HepG2 (cell line): ENCODE data around the gene RAET1E. TPM values are rescaled to one million over a fixed set of nuclear protein-coding genes. Genes with fewer than 3 reads are reported as not detected.
"Not testable (repeated sequence)": the region's sequence is repeated elsewhere in the genome, so short reads cannot be mapped to it uniquely, and the experiment has no call there.

Source experiments
- ATAC-seq: fragments of 200-7000 bp; cut with Tn5 transposase; 3 replicates; pipeline ENCODE4 v1.9.1; 2020; ENCODE audit warnings: mild to moderate bottlenecking, moderate library complexity
- BruUV-seq: library from RNA; stranded (reverse); fragments of 400-500 nt; replicated peaks from 2 replicates; lab custom pipeline; 2021; lab: Mats Ljungman, UMichigan
- CTCF ChIA-PET: fragments of 300-600 bp; formaldehyde crosslinking; extraction: SDS; loops from one replicate; lab custom pipeline; 2021; ENCODE audit warnings: low total read pairs, inconsistent platforms, low intra/inter-chr PET ratio; lab: Yijun Ruan, JAX
- POLR2A ChIA-PET: fragments of 350-600 bp; sonication (Branson Sonifier 250); formaldehyde crosslinking; loops from one replicate; lab custom pipeline; 2020; ENCODE audit warnings: antibody characterized with exemption, inconsistent platforms; lab: Yijun Ruan, JAX
- DNase-seq: peaks from one replicate; pipeline ENCODE4 v3.0.0-alpha.2; 2015; ENCODE audit warnings: low spot score
- FAIRE-seq: peaks from 3 replicates; lab custom pipeline; 2011; peaks lifted over from hg19 to GRCh38; lab: Jason Lieb, UNC
- H2AFZ ChIP-seq: one replicate; pipeline ENCODE4 v1.6.1; 2011; ENCODE audit warnings: low read length, inconsistent platforms
- H3K27ac ChIP-seq: fragments of 300-600 bp; 3 replicates; pipeline ENCODE4 v1.8.0; 2011; ENCODE audit warnings: mixed run types, mild to moderate bottlenecking, mixed read lengths, low read length, inconsistent platforms; ENCODE audit not compliant: insufficient read depth; ENCODE audit errors: extremely low read length
- H3K27me3 ChIP-seq, 2 experiments: fragments of 200-600 bp in 1 of 2; 2 replicates in 1 of 2; 3 replicates in 1 of 2; pipeline versions ENCODE4 v1.6.0 to v1.8.0; 2011; ENCODE audit warnings: low read length in 2 of 2, mild to moderate bottlenecking in 2 of 2, moderate library complexity in 2 of 2, inconsistent platforms in 1 of 2; ENCODE audit not compliant: insufficient read depth in 2 of 2, control insufficient read depth in 1 of 2
- H3K36me3 ChIP-seq, 2 experiments: fragments of 200-600 bp in 1 of 2; replicated peaks in 1 of 2; 2 replicates in 1 of 2; 3 replicates in 1 of 2; pipeline versions ENCODE4 v1.5.1 to v1.8.0; 2011; ENCODE audit warnings: low read length in 2 of 2, inconsistent platforms in 1 of 2; ENCODE audit not compliant: insufficient read depth in 2 of 2, control insufficient read depth in 1 of 2
- H3K4me1 ChIP-seq: 2 replicates; pipeline ENCODE4 v1.5.1; 2012; ENCODE audit warnings: low read length, inconsistent platforms; ENCODE audit not compliant: insufficient read depth
- H3K4me2 ChIP-seq: 2 replicates; pipeline ENCODE4 v1.6.0; 2011; ENCODE audit warnings: low read depth, low read length, inconsistent platforms
- H3K4me3 ChIP-seq, 3 experiments: fragments of 200-600 bp in 1 of 3; sonication (generic), shearing (Covaris generic) in 1 of 3; replicated peaks in 1 of 3; 2 replicates each; pipeline ENCODE4 v1.5.1; 2011 to 2016; ENCODE audit warnings: low read length in 3 of 3, inconsistent platforms in 2 of 3, low read depth in 2 of 3, mild to moderate bottlenecking in 2 of 3, control low read depth in 1 of 3, mixed read lengths in 1 of 3; ENCODE audit not compliant: insufficient read depth in 1 of 3
- H3K79me2 ChIP-seq: one replicate; pipeline ENCODE4 v1.6.1; 2011; ENCODE audit warnings: low read length, inconsistent platforms; ENCODE audit not compliant: insufficient read depth
- H3K9ac ChIP-seq: 2 replicates; pipeline ENCODE4 v1.6.0; 2011; ENCODE audit warnings: mild to moderate bottlenecking, low read depth, low read length, inconsistent platforms; ENCODE audit not compliant: insufficient read depth
- H3K9me3 ChIP-seq: 2 replicates; pipeline ENCODE4 v1.5.1; 2012; ENCODE audit warnings: mild to moderate bottlenecking, low read length
- H4K20me1 ChIP-seq: 2 replicates; pipeline ENCODE4 v1.6.0; 2011; ENCODE audit warnings: inconsistent platforms, mild to moderate bottlenecking, low read length, moderate library complexity; ENCODE audit not compliant: insufficient read depth
- CHD2 ChIP-seq: IDR thresholded peaks from 2 replicates; pipeline ENCODE4 v1.6.1; 2011; ENCODE audit warnings: low read depth, low read length, improper control_type of control experiment
- EZH2 ChIP-seq: conservative IDR thresholded peaks from 2 replicates; pipeline ENCODE4 v1.6.1; 2012; ENCODE audit warnings: mild to moderate bottlenecking, low read depth, low read length, moderate library complexity
- PTBP1 ChIP-seq: fragments of 200-400 bp; formaldehyde crosslinking; IDR thresholded peaks from 2 replicates; pipeline ENCODE4 v1.6.1; 2018; ENCODE audit warnings: low read length, low read depth; ENCODE audit not compliant: poor library complexity, severe bottlenecking
- ZNF136 ChIP-seq: sonication (generic); formaldehyde crosslinking; IDR thresholded peaks from 2 replicates; pipeline ENCODE4 v1.8.1; 2022; ENCODE audit warnings: low read depth, mild to moderate bottlenecking, moderate library complexity, missing genetic modification reagents
- ZNF562 ChIP-seq: sonication (generic); formaldehyde crosslinking; IDR thresholded peaks from 2 replicates; pipeline ENCODE4 v1.8.0; 2022; ENCODE audit warnings: missing genetic modification reagents, borderline replicate concordance
- WGBS: methylation state at CpG from one replicate; pipeline ENCODE4 v1.1.6; 2017; ENCODE audit warnings: low lambda C conversion rate; 5-methylcytosine and 5-hydroxymethylcytosine counted together
- in situ Hi-C: cut with HindIII; loops from 2 replicates; pipeline ENCODE4 v1.10.0; 2017; ENCODE audit warnings: low pct_unique_long_range_greater_than_20kb; ENCODE audit not compliant: extremely low pct_ligation_motif_present
- intact Hi-C: fragments of 100-400 bp; cut with micrococcal nuclease; formaldehyde crosslinking; loops from one replicate; pipeline ENCODE4 v1.10.0; 2022; ENCODE audit not compliant: unreplicated experiment
- polyA plus RNA-seq, 8 experiments: library from polyadenylated mRNA; depleted of rRNA in 3 of 8; stranded (reverse) in 7 of 8; unstranded in 1 of 8; fragments of >200 nt; fragmentation: Illumina TruSeq in 4 of 8; extraction: Trizol in 4 of 8; gene quantifications; 2 replicates each; pipeline versions ENCODE4 v1.2.1 to v1.2.3, GENCODE V29; 2011 to 2016; ENCODE audit warnings: low read depth in 4 of 8, missing spikeins in 1 of 8, mixed read lengths in 1 of 8; ENCODE audit not compliant: insufficient read depth in 1 of 8
- total RNA-seq, 5 experiments: library from RNA; depleted of rRNA; stranded (reverse); fragments of >200 nt; fragmentation: Illumina TruSeq; extraction: Trizol; gene quantifications; 2 replicates each; pipeline ENCODE4 v1.2.3, GENCODE V29; 2016; ENCODE audit warnings: low read depth in 1 of 5
- TF ChIP-seq, protein P1 (sequence below): sonication (generic); formaldehyde crosslinking; IDR thresholded peaks from 2 replicates; pipeline ENCODE4 v1.4.0; 2020; ENCODE audit warnings: missing genetic modification reagents, low read depth, mild to moderate bottlenecking, borderline replicate concordance
- TF ChIP-seq, protein P2 (sequence below): sonication (generic); formaldehyde crosslinking; conservative IDR thresholded peaks from 2 replicates; pipeline ENCODE4 v1.4.0; 2020; ENCODE audit warnings: mild to moderate bottlenecking, missing genetic modification reagents, moderate library complexity
- TF ChIP-seq, protein P3 (sequence below): sonication (generic); formaldehyde crosslinking; IDR thresholded peaks from 2 replicates; pipeline ENCODE4 v1.9.0; 2022; ENCODE audit warnings: low read depth, missing genetic modification reagents

Gene RAET1E
- total and polyA plus RNA-seq, 2 of the 13 experiments (the other 11 are each of a cell fraction or from before 2014, with no cell fraction given), result not detected

- TF ChIP-seq, protein P1, sequence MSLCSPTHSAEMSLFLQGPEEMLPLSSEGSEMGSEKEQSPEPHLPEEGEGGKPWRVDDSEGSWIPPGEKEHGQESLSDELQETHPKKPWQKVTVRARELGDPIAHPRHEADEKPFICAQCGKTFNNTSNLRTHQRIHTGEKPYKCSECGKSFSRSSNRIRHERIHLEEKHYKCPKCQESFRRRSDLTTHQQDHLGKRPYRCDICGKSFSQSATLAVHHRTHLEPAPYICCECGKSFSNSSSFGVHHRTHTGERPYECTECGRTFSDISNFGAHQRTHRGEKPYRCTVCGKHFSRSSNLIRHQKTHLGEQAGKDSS, result no peak
- TF ChIP-seq PTBP1 (no peak), ZNF562 (CRISPR knock-in tag) (no peak), ZNF136 (CRISPR knock-in tag) (no peak), EZH2 (peak; percentile 81; the same call in 1 of the 2 replicates), CHD2 (no peak)
- TF ChIP-seq, protein P2, sequence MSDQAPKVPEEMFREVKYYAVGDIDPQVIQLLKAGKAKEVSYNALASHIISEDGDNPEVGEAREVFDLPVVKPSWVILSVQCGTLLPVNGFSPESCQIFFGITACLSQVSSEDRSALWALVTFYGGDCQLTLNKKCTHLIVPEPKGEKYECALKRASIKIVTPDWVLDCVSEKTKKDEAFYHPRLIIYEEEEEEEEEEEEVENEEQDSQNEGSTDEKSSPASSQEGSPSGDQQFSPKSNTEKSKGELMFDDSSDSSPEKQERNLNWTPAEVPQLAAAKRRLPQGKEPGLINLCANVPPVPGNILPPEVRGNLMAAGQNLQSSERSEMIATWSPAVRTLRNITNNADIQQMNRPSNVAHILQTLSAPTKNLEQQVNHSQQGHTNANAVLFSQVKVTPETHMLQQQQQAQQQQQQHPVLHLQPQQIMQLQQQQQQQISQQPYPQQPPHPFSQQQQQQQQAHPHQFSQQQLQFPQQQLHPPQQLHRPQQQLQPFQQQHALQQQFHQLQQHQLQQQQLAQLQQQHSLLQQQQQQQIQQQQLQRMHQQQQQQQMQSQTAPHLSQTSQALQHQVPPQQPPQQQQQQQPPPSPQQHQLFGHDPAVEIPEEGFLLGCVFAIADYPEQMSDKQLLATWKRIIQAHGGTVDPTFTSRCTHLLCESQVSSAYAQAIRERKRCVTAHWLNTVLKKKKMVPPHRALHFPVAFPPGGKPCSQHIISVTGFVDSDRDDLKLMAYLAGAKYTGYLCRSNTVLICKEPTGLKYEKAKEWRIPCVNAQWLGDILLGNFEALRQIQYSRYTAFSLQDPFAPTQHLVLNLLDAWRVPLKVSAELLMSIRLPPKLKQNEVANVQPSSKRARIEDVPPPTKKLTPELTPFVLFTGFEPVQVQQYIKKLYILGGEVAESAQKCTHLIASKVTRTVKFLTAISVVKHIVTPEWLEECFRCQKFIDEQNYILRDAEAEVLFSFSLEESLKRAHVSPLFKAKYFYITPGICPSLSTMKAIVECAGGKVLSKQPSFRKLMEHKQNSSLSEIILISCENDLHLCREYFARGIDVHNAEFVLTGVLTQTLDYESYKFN, result no peak
- TF ChIP-seq, protein P3, sequence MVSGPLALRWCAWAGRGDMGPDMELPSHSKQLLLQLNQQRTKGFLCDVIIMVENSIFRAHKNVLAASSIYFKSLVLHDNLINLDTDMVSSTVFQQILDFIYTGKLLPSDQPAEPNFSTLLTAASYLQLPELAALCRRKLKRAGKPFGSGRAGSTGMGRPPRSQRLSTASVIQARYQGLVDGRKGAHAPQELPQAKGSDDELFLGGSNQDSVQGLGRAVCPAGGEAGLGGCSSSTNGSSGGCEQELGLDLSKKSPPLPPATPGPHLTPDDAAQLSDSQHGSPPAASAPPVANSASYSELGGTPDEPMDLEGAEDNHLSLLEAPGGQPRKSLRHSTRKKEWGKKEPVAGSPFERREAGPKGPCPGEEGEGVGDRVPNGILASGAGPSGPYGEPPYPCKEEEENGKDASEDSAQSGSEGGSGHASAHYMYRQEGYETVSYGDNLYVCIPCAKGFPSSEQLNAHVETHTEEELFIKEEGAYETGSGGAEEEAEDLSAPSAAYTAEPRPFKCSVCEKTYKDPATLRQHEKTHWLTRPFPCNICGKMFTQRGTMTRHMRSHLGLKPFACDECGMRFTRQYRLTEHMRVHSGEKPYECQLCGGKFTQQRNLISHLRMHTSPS (CRISPR knock-in tag), result no peak
Observed at GRCh38 chr6:149938571-149939355, 40.9 kb upstream of the RAET1E start (continued).

GRCh38 chr6:149938013-149938570 is 40.2 kb upstream of the RAET1E start:
- peak overlapping the region; percentile 82 for H3K4me2 ChIP-seq
- CTCF ChIA-PET, H3K79me2 ChIP-seq, POLR2A ChIA-PET, H3K9ac ChIP-seq, H4K20me1 ChIP-seq, H3K9me3 ChIP-seq, BruUV-seq, DNase-seq, H3K27ac ChIP-seq, H3K36me3 ChIP-seq, H2AFZ ChIP-seq: not testable (repeated sequence)
- intact Hi-C loops (loop anchor here (10.0 kb wide), 1 partner anchor 877 kb away; no protein-coding TSS in a partner anchor), in situ Hi-C loops (loop anchor here (5.0 to 10.0 kb wide), 2 partner anchors 69 to 877 kb away; no protein-coding TSS in a partner anchor)
- peak overlapping the region; percentile 22 to 69 (median 50); a peak in 3 of 6 replicates for H3K4me3 ChIP-seq
- H3K27me3 ChIP-seq, result peaks cover 21 to 77% of the 10 kb centered on the region in 2 experiments
- peaks cover 12% of the 10 kb centered on the region for H3K4me1 ChIP-seq
- WGBS, result 14% methylated on average over 17 of the region's 20 CpGs
- ATAC-seq (peak; percentile 79), FAIRE-seq (peak; percentile 56)
